GM23338 (cell line): ENCODE results near the gene AHCYL1. TPM values are rescaled to one million over a fixed set of nuclear protein-coding genes. Genes with fewer than 3 reads are reported as not detected.
"Not testable (repeated sequence)": the region's sequence is repeated elsewhere in the genome, so short reads cannot be mapped to it uniquely, and the experiment has no call there.

Source experiments
- ATAC-seq: fragments of 200-7000 bp; cut with Tn5 transposase; 3 replicates; pipeline ENCODE4 v1.9.1; 2020
- DNase-seq: peaks from one replicate; pipeline ENCODE4 v3.0.0-alpha.2; 2015; ENCODE audit warnings: low spot score
- H2AFZ ChIP-seq: fragments of 200-600 bp; sonication (generic); 2 replicates; pipeline ENCODE4 v1.8.0; 2016; ENCODE audit warnings: antibody characterized with exemption, mild to moderate bottlenecking, moderate library complexity
- H3F3A ChIP-seq: fragments of 200-600 bp; sonication (generic); replicated peaks from 2 replicates; pipeline ENCODE4 v1.8.0; 2017; ENCODE audit warnings: antibody characterized with exemption, mixed run types, low read depth
- H3K27ac ChIP-seq: fragments of 200-600 bp; sonication (generic); 2 replicates; pipeline ENCODE4 v1.6.1; 2016; ENCODE audit warnings: low read depth
- H3K27me3 ChIP-seq: fragments of 200-600 bp; sonication (generic); 2 replicates; pipeline ENCODE4 v1.8.0; 2016; ENCODE audit warnings: mild to moderate bottlenecking, mixed run types, moderate library complexity; ENCODE audit not compliant: insufficient read depth
- H3K36me3 ChIP-seq: fragments of 200-600 bp; sonication (generic); 2 replicates; pipeline ENCODE4 v1.8.0; 2016; ENCODE audit warnings: mild to moderate bottlenecking; ENCODE audit not compliant: insufficient read depth
- H3K4me1 ChIP-seq: fragments of 200-600 bp; sonication (generic); 2 replicates; pipeline ENCODE4 v1.8.0; 2016; ENCODE audit warnings: mild to moderate bottlenecking, moderate library complexity; ENCODE audit not compliant: insufficient read depth
- H3K4me2 ChIP-seq: fragments of 200-600 bp; sonication (generic); 2 replicates; pipeline ENCODE4 v1.7.1; 2017; ENCODE audit warnings: mixed run types
- H3K4me3 ChIP-seq: fragments of 200-600 bp; sonication (generic); 2 replicates; pipeline ENCODE4 v1.6.1; 2016; ENCODE audit warnings: mixed run types
- H3K79me2 ChIP-seq: fragments of 200-600 bp; sonication (generic); replicated peaks from 2 replicates; pipeline ENCODE4 v1.8.0; 2017; ENCODE audit warnings: mild to moderate bottlenecking; ENCODE audit not compliant: insufficient read depth
- H3K9me2 ChIP-seq: fragments of 200-600 bp; sonication (generic); 2 replicates; pipeline ENCODE4 v1.8.0; 2017; ENCODE audit not compliant: insufficient read depth
- H4K20me1 ChIP-seq: fragments of 200-600 bp; sonication (generic); replicated peaks from 2 replicates; pipeline ENCODE4 v1.8.0; 2017; ENCODE audit warnings: mild to moderate bottlenecking; ENCODE audit not compliant: insufficient read depth
- H3K27ac Mint-ChIP-seq: 2 replicates; pipeline ENCODE4 v1.8.0; 2020; ENCODE audit warnings: inconsistent platforms, mild to moderate bottlenecking, moderate library complexity, mixed read lengths
- H3K27me3 Mint-ChIP-seq: 3 replicates; pipeline ENCODE4 v1.8.0; 2022; ENCODE audit warnings: low read depth, mild to moderate bottlenecking, moderate library complexity, mixed read lengths, inconsistent platforms; ENCODE audit not compliant: insufficient read depth, poor library complexity
- H3K36me3 Mint-ChIP-seq: 3 replicates; pipeline ENCODE4 v1.8.0; 2021; ENCODE audit warnings: low read depth, mild to moderate bottlenecking, inconsistent platforms, moderate library complexity, mixed read lengths
- H3K4me1 Mint-ChIP-seq: 3 replicates; pipeline ENCODE4 v1.8.0; 2020; ENCODE audit warnings: mild to moderate bottlenecking, inconsistent platforms, mixed read lengths
- H3K4me3 Mint-ChIP-seq: 3 replicates; pipeline ENCODE4 v1.8.0; 2021; ENCODE audit warnings: moderate library complexity, mild to moderate bottlenecking, inconsistent platforms, mixed read lengths
- H3K9me3 Mint-ChIP-seq: 3 replicates; pipeline ENCODE4 v1.8.0; 2020; ENCODE audit warnings: moderate library complexity, mild to moderate bottlenecking, inconsistent platforms, mixed read lengths
- CREB1 ChIP-seq: fragments of 250-450 bp; sonication (Bioruptor Pico); IDR thresholded peaks from 2 replicates; pipeline ENCODE4 v1.5.0; 2020; ENCODE audit warnings: low read depth, mild to moderate bottlenecking, moderate library complexity
- EZH2phosphoT487 ChIP-seq: fragments of 200-600 bp; sonication (generic); IDR thresholded peaks from one replicate; pipeline ENCODE4 v1.8.1; 2018; ENCODE audit warnings: antibody characterized with exemption; ENCODE audit not compliant: unreplicated experiment
- POLR2AphosphoS5 ChIP-seq: IDR thresholded peaks from 2 replicates; pipeline ENCODE4 v1.6.1; 2016; ENCODE audit warnings: antibody characterized with exemption, low read depth
- ZNF114 ChIP-seq: fragments of 250-450 bp; sonication (Bioruptor Pico); IDR thresholded peaks from 2 replicates; pipeline ENCODE4 v1.5.0; 2020; ENCODE audit warnings: mild to moderate bottlenecking, moderate library complexity
- ZNF331 ChIP-seq: fragments of 250-450 bp; sonication (Bioruptor Pico); IDR thresholded peaks from 2 replicates; pipeline ENCODE4 v1.5.0; 2020; ENCODE audit warnings: low read depth, mild to moderate bottlenecking, moderate library complexity
- polyA plus RNA-seq: library from polyadenylated mRNA; unstranded; fragments of >200 nt; fragmentation: Nextera tagmentation; extraction: Ambion mirVana; gene quantifications from 2 replicates; pipeline ENCODE4 v1.2.1, GENCODE V29; 2016
- total RNA-seq: library from RNA; depleted of rRNA; stranded (reverse); fragments of >200 nt; shearing (Covaris generic); gene quantifications from 2 replicates; pipeline ENCODE4 v1.2.3, GENCODE V29; 2014
- TF ChIP-seq, protein P1 (sequence below): IDR thresholded peaks from 2 replicates; pipeline ENCODE4 v1.6.1; 2016; ENCODE audit warnings: antibody characterized with exemption

Gene AHCYL1
- total and polyA plus RNA-seq, 2 experiments from 2014 or later: 63.3 to 70.0 TPM

DNA sequence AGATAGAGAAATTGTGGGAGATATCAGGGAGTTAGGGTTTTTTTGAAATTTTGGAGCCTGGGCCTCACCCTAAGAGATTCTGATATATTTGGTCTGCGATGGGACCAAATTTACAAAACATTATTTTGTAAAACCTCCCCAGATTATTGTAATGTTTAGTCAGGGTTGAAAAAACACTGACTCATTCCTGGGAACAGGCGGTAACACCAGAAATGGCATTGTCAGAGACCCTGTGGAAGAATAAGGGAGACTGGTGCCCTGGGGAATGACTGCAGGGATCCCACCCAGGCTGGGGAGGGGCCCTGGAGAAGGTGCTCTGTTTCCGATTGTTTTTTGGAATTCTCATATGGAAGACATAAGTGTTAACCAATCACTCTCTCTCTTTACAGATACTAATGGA lies 36.7 kb downstream of the AHCYL1 start:
- TF ChIP-seq, protein P1, sequence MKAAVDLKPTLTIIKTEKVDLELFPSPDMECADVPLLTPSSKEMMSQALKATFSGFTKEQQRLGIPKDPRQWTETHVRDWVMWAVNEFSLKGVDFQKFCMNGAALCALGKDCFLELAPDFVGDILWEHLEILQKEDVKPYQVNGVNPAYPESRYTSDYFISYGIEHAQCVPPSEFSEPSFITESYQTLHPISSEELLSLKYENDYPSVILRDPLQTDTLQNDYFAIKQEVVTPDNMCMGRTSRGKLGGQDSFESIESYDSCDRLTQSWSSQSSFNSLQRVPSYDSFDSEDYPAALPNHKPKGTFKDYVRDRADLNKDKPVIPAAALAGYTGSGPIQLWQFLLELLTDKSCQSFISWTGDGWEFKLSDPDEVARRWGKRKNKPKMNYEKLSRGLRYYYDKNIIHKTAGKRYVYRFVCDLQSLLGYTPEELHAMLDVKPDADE: no peak
- TF ChIP-seq ZNF331 (CRISPR knock-in tag): no peak
- no peak for TF ChIP-seq POLR2AphosphoS5
- ATAC-seq (no peak), DNase-seq (no peak)
- Histone ChIP-seq H3K4me1 (no peaks in the 10 kb centered on the region), H3K9me2 (no peaks in the 10 kb centered on the region), H2AFZ (no peak overlapping the region), H3K27me3 (no peaks in the 10 kb centered on the region), H4K20me1 (no peaks in the 10 kb centered on the region), H3K4me3 (no peak overlapping the region), H3F3A (no peaks in the 10 kb centered on the region), H3K36me3 (peaks cover 70% of the 10 kb centered on the region), H3K27ac (no peak overlapping the region), H3K4me2 (no peak overlapping the region), H3K79me2 (no peaks in the 10 kb centered on the region)
- no peaks in the 10 kb centered on the region for H3K9me3 Mint-ChIP-seq
- H3K4me1 Mint-ChIP-seq: no peaks in the 10 kb centered on the region
- peak overlapping the region; percentile 59; the same call in 1 of the 2 replicates for H3K27ac Mint-ChIP-seq
- H3K4me3 Mint-ChIP-seq: no peak overlapping the region
- H3K27me3 Mint-ChIP-seq: no peaks in the 10 kb centered on the region
- H3K36me3 Mint-ChIP-seq: peaks cover 83% of the 10 kb centered on the region

DNA sequence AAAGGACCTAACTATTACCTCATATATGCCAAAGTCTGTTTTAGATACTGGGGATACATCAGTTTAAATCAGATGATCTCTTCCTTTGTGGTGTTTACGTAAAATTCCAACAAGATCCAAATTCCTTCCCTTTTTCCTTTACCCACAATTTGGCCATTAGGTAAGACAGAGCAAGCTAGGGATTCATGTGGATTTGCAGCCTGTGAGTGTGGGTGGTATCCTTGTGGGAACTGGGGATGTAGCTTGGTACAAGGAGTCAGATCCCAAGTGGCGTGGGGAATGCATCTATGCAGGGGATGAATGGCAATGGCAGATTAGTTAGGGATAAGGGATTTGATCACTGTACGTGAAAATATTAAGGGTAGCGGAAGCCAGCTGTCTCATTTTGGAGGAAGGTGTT lies 40.0 kb downstream of the AHCYL1 start:
- no peak overlapping the region for H3K4me3 ChIP-seq
- H3K9me2 ChIP-seq: no peaks in the 10 kb centered on the region
- peak overlapping the region; percentile 39; the same call in 1 of the 2 replicates for H3K27ac ChIP-seq
- H2AFZ ChIP-seq: no peak overlapping the region
- H3K4me1 ChIP-seq: no peaks in the 10 kb centered on the region
- Mint-ChIP-seq H3K27ac (no peak overlapping the region), H3K4me3 (no peak overlapping the region), H3K27me3 (peaks cover 3% of the 10 kb centered on the region), H3K36me3 (peaks cover 50% of the 10 kb centered on the region), H3K4me1 (no peaks in the 10 kb centered on the region), H3K9me3 (no peaks in the 10 kb centered on the region)
- H3K36me3 ChIP-seq: peaks cover 42% of the 10 kb centered on the region
- no peaks in the 10 kb centered on the region for H4K20me1 ChIP-seq
- H3K79me2 ChIP-seq: no peaks in the 10 kb centered on the region
- no peaks in the 10 kb centered on the region for H3F3A ChIP-seq
- ATAC-seq (no peak), DNase-seq (no peak)
- no peak overlapping the region for H3K4me2 ChIP-seq
- no peaks in the 10 kb centered on the region for H3K27me3 ChIP-seq
- TF ChIP-seq CREB1 (CRISPR knock-in tag): no peak
- TF ChIP-seq POLR2AphosphoS5: no peak

DNA sequence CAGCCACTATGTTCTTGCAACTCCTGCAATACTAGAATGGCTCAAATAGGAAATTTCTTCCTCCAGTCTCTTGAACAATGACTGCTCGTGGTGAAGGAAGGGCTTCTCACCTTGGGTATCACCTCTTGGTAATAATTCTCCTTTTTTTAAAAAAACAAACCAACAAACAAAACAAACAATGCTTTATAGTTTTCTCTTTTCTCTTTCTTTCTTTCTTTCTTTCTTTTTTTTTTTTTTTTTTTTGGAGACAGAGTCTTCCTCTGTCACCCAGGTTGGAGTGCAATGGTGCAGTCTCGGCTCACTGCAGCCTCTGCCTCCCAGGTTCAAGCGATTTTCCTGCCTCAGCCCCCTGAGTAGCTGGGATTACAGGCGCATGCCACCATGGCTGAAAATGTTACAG lies 46.1 kb downstream of the AHCYL1 start:
- DNase-seq, H3K79me2 ChIP-seq, H4K20me1 ChIP-seq, H3K4me3 Mint-ChIP-seq, H3K27ac ChIP-seq, H3K36me3 ChIP-seq, H3K4me2 ChIP-seq, H3K36me3 Mint-ChIP-seq, H3K9me3 Mint-ChIP-seq, H3K4me3 ChIP-seq, H3F3A ChIP-seq, H3K27me3 ChIP-seq, H2AFZ ChIP-seq, ATAC-seq, H3K27me3 Mint-ChIP-seq, H3K9me2 ChIP-seq: not testable (repeated sequence)
- peak overlapping the region; percentile 49 for H3K27ac Mint-ChIP-seq
- H3K4me1 ChIP-seq: peaks cover 19% of the 10 kb centered on the region
- peaks cover 23% of the 10 kb centered on the region for H3K4me1 Mint-ChIP-seq

DNA sequence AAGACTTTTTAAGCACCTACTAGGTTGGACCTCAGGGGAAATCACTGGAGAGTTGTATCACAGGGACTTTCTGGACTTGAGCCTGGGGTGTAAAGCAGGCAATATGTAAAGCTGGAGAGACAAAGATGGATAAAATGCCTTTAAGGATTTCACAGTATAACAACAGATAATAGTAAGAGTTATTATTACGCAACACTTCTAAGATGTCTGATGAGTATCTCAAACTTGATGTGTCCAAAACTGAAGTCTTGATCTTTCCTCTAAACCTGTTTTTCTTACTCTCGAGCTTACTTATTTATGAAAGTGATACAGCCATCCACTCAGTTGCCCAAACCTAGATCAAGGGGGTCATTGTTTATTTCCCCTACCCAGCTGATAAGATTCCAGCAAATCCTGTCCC lies 47.8 kb downstream of the AHCYL1 start:
- Histone ChIP-seq H3K36me3 (no peaks in the 10 kb centered on the region), H3K27me3 (no peaks in the 10 kb centered on the region), H4K20me1 (peaks cover 11% of the 10 kb centered on the region), H3K4me2 (no peak overlapping the region), H3K27ac (no peak overlapping the region), H3K79me2 (peaks cover 24% of the 10 kb centered on the region), H2AFZ (no peak overlapping the region), H3K4me1 (peaks cover 25% of the 10 kb centered on the region), H3K4me3 (no peak overlapping the region), H3F3A (no peaks in the 10 kb centered on the region; the same call in 1 of the 2 replicates), H3K9me2 (no peaks in the 10 kb centered on the region)
- H3K36me3 Mint-ChIP-seq: peaks cover 4% of the 10 kb centered on the region
- no peaks in the 10 kb centered on the region for H3K9me3 Mint-ChIP-seq
- DNase-seq (no peak), ATAC-seq (no peak)
- peaks cover 26% of the 10 kb centered on the region for H3K4me1 Mint-ChIP-seq
- no peak overlapping the region for H3K4me3 Mint-ChIP-seq
- TF ChIP-seq ZNF331 (CRISPR knock-in tag) (no peak), EZH2phosphoT487 (no peak), ZNF114 (CRISPR knock-in tag) (no peak)
- TF ChIP-seq, protein P1: no peak
- H3K27ac Mint-ChIP-seq: no peak overlapping the region
- H3K27me3 Mint-ChIP-seq: peaks cover 4% of the 10 kb centered on the region
